ENCODE results near the gene KLRC4. TPM values are rescaled to one million over a fixed set of nuclear protein-coding genes. Genes with fewer than 3 reads are reported as not detected.
A peak's percentile ranks its signal among the peaks of the same experiment; 100 is the strongest.
"Not testable (repeated sequence)": the region's sequence is repeated elsewhere in the genome, so short reads cannot be mapped to it uniquely, and the experiment has no call there.

KLRC4 gene
- total RNA-seq, 1 experiment from 2014 or later = 2.1 TPM

DNA sequence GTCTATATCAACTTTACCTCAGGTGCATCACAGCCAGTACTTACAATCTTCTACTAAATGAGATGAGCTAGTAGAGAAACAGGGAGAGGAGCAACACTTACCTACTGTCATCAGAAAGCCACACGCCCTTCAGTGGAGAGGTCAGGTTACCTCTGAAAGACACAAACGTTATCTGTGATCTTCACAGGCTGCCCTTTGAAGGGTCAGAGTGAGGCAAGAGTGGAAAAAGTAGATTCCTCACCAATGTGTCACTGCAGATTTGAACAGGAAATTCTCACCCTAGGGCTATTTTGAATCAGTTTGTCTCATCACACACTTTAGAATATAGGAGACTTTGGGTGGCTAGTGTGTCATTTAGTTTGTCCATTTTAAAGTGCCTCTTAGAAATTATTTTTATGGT lies 28.0 kb upstream of the KLRC4 start:
- DNase-seq (ENCODE audit: low read depth, low spot score); H3K4me2 ChIP-seq (ENCODE audit: low read length); H3K9me2 ChIP-seq (ENCODE audit: insufficient read depth); H3K36me3 ChIP-seq (ENCODE audit: control insufficient read depth in 1 of 2, insufficient read depth in 2 of 2, low read length in 2 of 2); BruUV-seq (replicated peaks); H3K4me3 ChIP-seq (replicated peaks in 1 of 2; ENCODE audit: low read depth in 1 of 2, low read length in 2 of 2); H4K20me1 ChIP-seq (ENCODE audit: insufficient read depth); RAD21 ChIA-PET (ENCODE audit: low non-redundant PET in 1 of 2, low total read pairs in 2 of 2, uncharacterized antibody in 2 of 2, unreplicated experiment in 2 of 2); H3K9me3 ChIP-seq (ENCODE audit: control insufficient read depth in 1 of 2, insufficient read depth in 1 of 2, low read depth in 1 of 2, low read length in 2 of 2); H2AFZ ChIP-seq (ENCODE audit: low read depth, low read length, poor library complexity, severe bottlenecking); H3K79me2 ChIP-seq (ENCODE audit: insufficient read depth, low read length); CTCF ChIA-PET; H3K27me3 ChIP-seq (ENCODE audit: insufficient read depth, low read length); POLR2A ChIA-PET; intact Hi-C loops (cut with micrococcal nuclease); H3K9ac ChIP-seq (ENCODE audit: low read length): not testable (repeated sequence)
- ATAC-seq = peak; percentile 71
- Histone ChIP-seq H3K4me1 (ENCODE audit: control insufficient read depth in 1 of 2, insufficient read depth in 2 of 2, low read length in 2 of 2) (peaks cover 6 to 13% of the 10 kb centered on the region in 2 experiments; a peak in 2 of 4 replicates), H3K27ac (ENCODE audit: low read depth, low read length) (peak overlapping the region; percentile 47; the same call in 1 of the 2 replicates)
- peak; percentile 24; the same call in 1 of the 2 replicates for TF ChIP-seq SP1 (IDR thresholded peaks at IDR 0.05; ENCODE audit: low read depth)
- peak; percentile 47 for TF ChIP-seq CEBPB (IDR thresholded peaks at IDR 0.05; ENCODE audit: low read depth)

DNA sequence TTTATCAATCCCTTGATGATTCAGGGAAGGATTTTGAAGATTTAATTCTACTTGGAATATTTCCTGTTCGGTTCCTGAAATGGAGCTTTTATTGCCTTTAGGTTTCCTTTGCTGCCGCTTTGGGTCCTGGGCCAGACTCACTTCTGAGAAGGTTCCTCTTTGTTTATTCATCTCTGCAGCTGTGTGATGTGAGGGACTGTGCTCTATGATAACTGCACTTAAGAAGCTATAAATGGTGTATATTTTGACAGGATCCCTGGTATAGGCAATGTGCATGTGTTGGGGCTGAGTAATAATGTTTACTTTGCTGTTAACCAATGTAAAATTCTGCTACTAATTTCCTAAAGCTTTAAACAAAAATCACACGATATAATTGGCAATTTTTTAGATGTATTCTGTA lies 26.3 kb upstream of the KLRC4 start, which contains the start of gene KLRC2:
Gene KLRC2 (minus strand): TSS at position 195 of the 400 bp plus-strand sequence. CDS start 24 bp downstream, at position 171.
- H3K36me3 ChIP-seq (ENCODE audit: control insufficient read depth in 1 of 2, insufficient read depth in 2 of 2, low read length in 2 of 2); H3K9me3 ChIP-seq (ENCODE audit: control insufficient read depth in 1 of 2, insufficient read depth in 1 of 2, low read depth in 1 of 2, low read length in 2 of 2); H4K20me1 ChIP-seq (ENCODE audit: insufficient read depth); intact Hi-C loops (cut with micrococcal nuclease); H3K27me3 ChIP-seq (ENCODE audit: insufficient read depth, low read length); H3K9me2 ChIP-seq (ENCODE audit: insufficient read depth); CTCF ChIA-PET; POLR2A ChIA-PET; RAD21 ChIA-PET (ENCODE audit: low non-redundant PET in 1 of 2, low total read pairs in 2 of 2, uncharacterized antibody in 2 of 2, unreplicated experiment in 2 of 2); H3K79me2 ChIP-seq (ENCODE audit: insufficient read depth, low read length); BruUV-seq (replicated peaks): not testable (repeated sequence)
- Histone ChIP-seq H3K27ac (ENCODE audit: low read depth, low read length) (peak within 1 kb of the TSS; percentile 84), H2AFZ (ENCODE audit: low read depth, low read length, poor library complexity, severe bottlenecking) (peak within 1 kb of the TSS; percentile 68), H3K4me1 (ENCODE audit: control insufficient read depth in 1 of 2, insufficient read depth in 2 of 2, low read length in 2 of 2) (peaks cover 6 to 13% of the 10 kb centered on the region in 2 experiments; a peak in 2 of 4 replicates), H3K4me2 (ENCODE audit: low read length) (peak within 1 kb of the TSS; percentile 64), H3K4me3 (replicated peaks in 1 of 2; ENCODE audit: low read depth in 1 of 2, low read length in 2 of 2) (peak within 1 kb of the TSS; percentile 28 to 43; a peak in 3 of 4 replicates), H3K9ac (ENCODE audit: low read length) (peak within 1 kb of the TSS; percentile 45)
- ATAC-seq (peak; percentile 88), DNase-seq (ENCODE audit: low read depth, low spot score) (peak; percentile 79)
- TF ChIP-seq SRF (IDR thresholded peaks at IDR 0.05; ENCODE audit: low read depth) (peak; percentile 15; the same call in 1 of the 2 replicates), CBX3 (IDR thresholded peaks at IDR 0.05; ENCODE audit: low read depth) (0 out of 2 replicates have a peak, but pooled peaks have one; percentile 23), YY1 (IDR thresholded peaks at IDR 0.05; ENCODE audit: extremely low read depth, insufficient replicate concordance, low read depth, low read length) (peak; percentile 17), FOSL1 (IDR thresholded peaks at IDR 0.05; ENCODE audit: low read depth) (peak; percentile 37; the same call in 1 of the 2 replicates), TCF7L2 (IDR thresholded peaks at IDR 0.05; ENCODE audit: borderline replicate concordance, extremely low read depth, insufficient read depth, insufficient read length) (peak; percentile 83), SP1 (IDR thresholded peaks at IDR 0.05; ENCODE audit: low read depth) (peak; percentile 79), JUND (IDR thresholded peaks at IDR 0.05) (peak; percentile 42; the same call in 1 of the 2 replicates), RAD21 (IDR thresholded peaks at IDR 0.05; ENCODE audit: low read depth) (0 out of 2 replicates have a peak, but pooled peaks have one; percentile 8)
- TF ChIP-seq, protein P1, sequence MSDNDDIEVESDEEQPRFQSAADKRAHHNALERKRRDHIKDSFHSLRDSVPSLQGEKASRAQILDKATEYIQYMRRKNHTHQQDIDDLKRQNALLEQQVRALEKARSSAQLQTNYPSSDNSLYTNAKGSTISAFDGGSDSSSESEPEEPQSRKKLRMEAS (IDR thresholded peaks at IDR 0.05) = peak; percentile 52; the same call in 1 of the 2 replicates

DNA sequence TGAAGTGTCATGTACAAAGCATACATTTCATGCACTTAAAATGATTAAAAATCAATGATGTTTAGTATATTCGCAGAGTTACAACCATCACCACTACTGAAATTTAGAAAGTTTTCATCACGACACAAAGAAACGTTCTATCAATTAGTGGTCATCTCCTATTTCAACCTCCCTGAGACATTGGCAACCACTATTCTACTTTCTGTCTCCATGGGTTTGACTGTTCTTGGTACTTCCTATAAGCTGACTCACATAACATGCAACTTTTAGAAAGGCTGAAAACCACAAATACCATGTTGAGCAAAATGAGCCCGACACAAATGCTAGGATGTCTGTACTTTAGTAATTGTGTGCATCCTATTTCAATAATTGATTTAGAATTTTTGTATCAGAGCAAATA lies 21.1 kb upstream of the KLRC4 start:
- DNase-seq (ENCODE audit: low read depth, low spot score); intact Hi-C loops (cut with micrococcal nuclease); POLR2A ChIA-PET; RAD21 ChIA-PET (ENCODE audit: low non-redundant PET in 1 of 2, low total read pairs in 2 of 2, uncharacterized antibody in 2 of 2, unreplicated experiment in 2 of 2); H3K9me2 ChIP-seq (ENCODE audit: insufficient read depth); H2AFZ ChIP-seq (ENCODE audit: low read depth, low read length, poor library complexity, severe bottlenecking); H3K79me2 ChIP-seq (ENCODE audit: insufficient read depth, low read length); H3K36me3 ChIP-seq (ENCODE audit: control insufficient read depth in 1 of 2, insufficient read depth in 2 of 2, low read length in 2 of 2); H3K4me2 ChIP-seq (ENCODE audit: low read length); ATAC-seq; H3K27ac ChIP-seq (ENCODE audit: low read depth, low read length); H3K4me3 ChIP-seq (replicated peaks in 1 of 2; ENCODE audit: low read depth in 1 of 2, low read length in 2 of 2); BruUV-seq (replicated peaks); H4K20me1 ChIP-seq (ENCODE audit: insufficient read depth); H3K27me3 ChIP-seq (ENCODE audit: insufficient read depth, low read length); H3K4me1 ChIP-seq (ENCODE audit: control insufficient read depth in 1 of 2, insufficient read depth in 2 of 2, low read length in 2 of 2); CTCF ChIA-PET; H3K9me3 ChIP-seq (ENCODE audit: control insufficient read depth in 1 of 2, insufficient read depth in 1 of 2, low read depth in 1 of 2, low read length in 2 of 2); H3K9ac ChIP-seq (ENCODE audit: low read length): not testable (repeated sequence)

Data from HCT116 (cell line).